Transverse colon (tissue), 4 donors: ENCODE data around the gene COA5. TPM values are rescaled to one million over a fixed set of nuclear protein-coding genes. Genes with fewer than 3 reads are reported as not detected.

Experiments
- DNase-seq: peaks from one replicate; pipeline ENCODE4 v3.0.0-alpha.2; 2019
- H3K27ac ChIP-seq, 4 donors: fragments of 200-600 bp; sonication (generic); 2 replicates each; pipeline ENCODE4 v1.5.1; 2016 to 2018; ENCODE audit warnings: inconsistent platforms in 4 of 4
- H3K27me3 ChIP-seq: fragments of 200-600 bp; sonication (generic); 2 replicates; pipeline ENCODE4 v1.5.1; 2017; ENCODE audit warnings: inconsistent platforms
- H3K36me3 ChIP-seq, 4 donors: fragments of 200-600 bp; sonication (generic); 2 replicates each; pipeline ENCODE4 v1.5.1; 2017 to 2019; ENCODE audit warnings: inconsistent platforms in 4 of 4
- H3K4me1 ChIP-seq, 4 donors: fragments of 200-600 bp; sonication (generic); 2 replicates each; pipeline ENCODE4 v1.5.1; 2017 to 2020; ENCODE audit warnings: inconsistent platforms in 4 of 4
- H3K4me3 ChIP-seq, 4 donors: fragments of 200-600 bp; sonication (generic); 1 replicate in 1 of 4; 2 replicates in 3 of 4; pipeline versions ENCODE4 v1.5.1 to v1.6.1; 2017 to 2019; ENCODE audit warnings: inconsistent platforms in 4 of 4
- H3K9me3 ChIP-seq, 2 donors: fragments of 200-600 bp; sonication (generic); 2 replicates each; pipeline ENCODE4 v1.5.1; 2017 to 2019; ENCODE audit warnings: inconsistent platforms in 2 of 2
- CTCF ChIP-seq, 5 experiments: fragments of 200-600 bp in 3 of 5; fragments of 450-650 bp in 2 of 5; sonication (generic) in 3 of 5; IDR thresholded peaks; 1 replicate in 2 of 5; 2 replicates in 3 of 5; pipeline ENCODE4 v1.5.1; 2016 to 2017; ENCODE audit warnings: antibody characterized with exemption in 5 of 5, inconsistent platforms in 3 of 5, mild to moderate bottlenecking in 2 of 5, moderate library complexity in 1 of 5
- EP300 ChIP-seq: sonication (generic); formaldehyde crosslinking; IDR thresholded peaks from one replicate; pipeline ENCODE4 v1.6.1; 2017; ENCODE audit warnings: antibody characterized with exemption, low read depth
- POLR2A ChIP-seq: fragments of 450-650 bp; IDR thresholded peaks from one replicate; pipeline ENCODE4 v1.6.1; 2016; ENCODE audit warnings: antibody characterized with exemption, mild to moderate bottlenecking, moderate library complexity
- POLR2AphosphoS5 ChIP-seq, 3 donors: sonication (generic); formaldehyde crosslinking; IDR thresholded peaks; one replicate each; pipeline ENCODE4 v1.6.1; 2016; ENCODE audit warnings: antibody characterized with exemption in 3 of 3
- WGBS, 2 donors: methylation state at CpG; one replicate each; pipeline ENCODE4 v1.1.5; 2018; ENCODE audit warnings: low coverage in 1 of 2; 5-methylcytosine and 5-hydroxymethylcytosine counted together
- in situ Hi-C, 4 donors: fragments of 200-750 bp; cut with MboI; loops; one replicate each; pipeline versions ENCODE4 v1.15.0 to v1.15.1; 2017; ENCODE audit warnings: low sequenced_read_pairs in 3 of 4, low pct_ligation_motif_present in 1 of 4, low pct_unique_long_range_greater_than_20kb in 1 of 4
- intact Hi-C: fragments of 100-400 bp; cut with DNase I; formaldehyde crosslinking; loops from one replicate; pipeline ENCODE4 v1.15.1; 2023; ENCODE audit warnings: low total_unique reads
- total RNA-seq, 4 donors: library from RNA; depleted of rRNA; stranded (reverse); fragments of >200 nt; gene quantifications; one replicate each; pipeline ENCODE4 v1.1.0, GENCODE V29; 2016

Gene COA5
- total RNA-seq, 4 donors from 2014 or later: 4.5 to 36.2 (median 23.2) TPM

- Histone ChIP-seq H3K4me3 (no peak overlapping the region), H3K9me3 (no peaks in the 10 kb centered on the region), H3K27ac (no peak overlapping the region), H3K27me3 (no peaks in the 10 kb centered on the region), H3K36me3 (peaks cover 0 to 54% (median 21%) of the 10 kb centered on the region in 4 donors), H3K4me1 (no peaks in the 10 kb centered on the region)
- no peak for DNase-seq
- intact Hi-C loops: no loop called here
- TF ChIP-seq POLR2A (no peak), POLR2AphosphoS5 (IDR thresholded peaks at IDR 0.05) (no peak), CTCF (IDR thresholded peaks at IDR 0.05) (no peak), EP300 (no peak)
- in situ Hi-C loops: no loop called here
- 71 to 75% methylated on average over 1 to 3 of the region's 3 CpGs for WGBS, 2 donors
Measured at GRCh38 chr2:98632351-98632750, 24.0 kb upstream of the COA5 start.

- Histone ChIP-seq H3K36me3 (peaks cover 0 to 25% (median 8%) of the 10 kb centered on the region in 4 donors), H3K4me1 (no peaks in the 10 kb centered on the region), H3K9me3 (no peaks in the 10 kb centered on the region), H3K27ac (no peak overlapping the region), H3K27me3 (no peaks in the 10 kb centered on the region), H3K4me3 (no peak overlapping the region)
- WGBS, 2 donors: 0 to 78% methylated on average over 1 to 5 of the region's 5 CpGs
- DNase-seq: no peak
- intact Hi-C loops (no loop called here), in situ Hi-C loops (no loop called here)
- no peak for TF ChIP-seq EP300
- no peak for TF ChIP-seq POLR2AphosphoS5 (IDR thresholded peaks at IDR 0.05)
- TF ChIP-seq CTCF (IDR thresholded peaks at IDR 0.05): no peak
- no peak for TF ChIP-seq POLR2A
Measured at GRCh38 chr2:98623657-98624056, 15.3 kb upstream of the COA5 start.

- H3K4me1 ChIP-seq: no peaks in the 10 kb centered on the region
- DNase-seq: no peak
- WGBS, 2 donors: 55 to 67% methylated on average over 3 to 5 of the region's 5 CpGs
- in situ Hi-C loops (no loop called here), intact Hi-C loops (no loop called here)
- no peak overlapping the region for H3K4me3 ChIP-seq
- no peaks in the 10 kb centered on the region for H3K27me3 ChIP-seq
- no peak overlapping the region for H3K27ac ChIP-seq
- peaks cover 0 to 36% (median 15%) of the 10 kb centered on the region in 4 donors for H3K36me3 ChIP-seq
- H3K9me3 ChIP-seq: no peaks in the 10 kb centered on the region
- no peak for TF ChIP-seq POLR2AphosphoS5 (IDR thresholded peaks at IDR 0.05)
- no peak for TF ChIP-seq POLR2A
- no peak for TF ChIP-seq EP300
- TF ChIP-seq CTCF (IDR thresholded peaks at IDR 0.05): no peak
Measured at GRCh38 chr2:98617149-98617548, 8.8 kb upstream of the COA5 start.

- intact Hi-C loops (no loop called here), in situ Hi-C loops (no loop called here)
- H3K4me1 ChIP-seq: peaks cover 4 to 11% (median 7%) of the 10 kb centered on the region in 4 donors
- peaks cover 0 to 36% (median 11%) of the 10 kb centered on the region in 4 donors for H3K36me3 ChIP-seq
- no peak overlapping the region for H3K27ac ChIP-seq
- no peak overlapping the region for H3K4me3 ChIP-seq
- DNase-seq: no peak
- no peaks in the 10 kb centered on the region for H3K27me3 ChIP-seq
- 79 to 91% methylated on average over 5 of the region's 5 CpGs for WGBS, 2 donors
- TF ChIP-seq CTCF (IDR thresholded peaks at IDR 0.05) (no peak), EP300 (no peak), POLR2AphosphoS5 (IDR thresholded peaks at IDR 0.05) (no peak), POLR2A (no peak)
- H3K9me3 ChIP-seq: no peaks in the 10 kb centered on the region
Measured at GRCh38 chr2:98615481-98615880, 7.2 kb upstream of the COA5 start.
